Measurements from ENCODE around the gene KATNB1. TPM values are rescaled to one million over a fixed set of nuclear protein-coding genes. Genes with fewer than 3 reads are reported as not detected.

The KATNB1 gene
- total and polyA plus RNA-seq, 2 of the 8 experiments (the other 6 are each of a cell fraction or from before 2014, with no cell fraction given): 50.2 to 60.4 TPM

- peaks cover 0 to 8% (median 2%) of the 10 kb centered on the region in 4 experiments; a peak in 5 of 8 replicates for H3K36me3 ChIP-seq (ENCODE audit: control insufficient read depth in 2 of 4, insufficient read depth in 4 of 4, low read length in 3 of 4)
- peaks cover 4 to 6% of the 10 kb centered on the region in 2 experiments for H4K20me1 ChIP-seq (replicated peaks in 1 of 2; ENCODE audit: control insufficient read depth in 1 of 2, insufficient read depth in 2 of 2, low read length in 2 of 2)
- POLR2A ChIA-PET (ENCODE audit: partially characterized antibody): interaction anchor here (1.0 to 2.4 kb wide), 6 partner anchors 8 to 24 kb away, joined by 4 to 13 read pairs (median 5); partner anchors contain the start of gene KATNB1
- no peaks in the 10 kb centered on the region for H3K79me1 ChIP-seq (ENCODE audit: low read depth, low read length)
- no peak overlapping the region for H4K91ac ChIP-seq (replicated peaks; ENCODE audit: insufficient read length, low read length)
- FAIRE-seq: no peak
- no peak overlapping the region; the same call in 1 of the 2 replicates for H3K18ac ChIP-seq (ENCODE audit: extremely low read depth, low read length)
- no peak overlapping the region for H2BK20ac ChIP-seq (ENCODE audit: low read length)
- H3K4me3 ChIP-seq (ENCODE audit: extremely low read depth in 1 of 4, insufficient read depth in 2 of 4, low read depth in 3 of 4, low read length in 4 of 4): no peak overlapping the region
- no peak overlapping the region for H3K4me2 ChIP-seq (ENCODE audit: insufficient read depth in 1 of 2, low read depth in 2 of 2, low read length in 2 of 2)
- H3K56ac ChIP-seq (replicated peaks; ENCODE audit: insufficient read length, low read depth, low read length): no peak overlapping the region
- no peaks in the 10 kb centered on the region for H3K9me3 ChIP-seq (ENCODE audit: insufficient read depth in 2 of 2, low read depth in 1 of 2, low read length in 1 of 2)
- H2AK5ac ChIP-seq (ENCODE audit: low read depth, low read length): no peak overlapping the region
- H3K27me3 ChIP-seq (replicated peaks in 1 of 4; ENCODE audit: control insufficient read depth in 3 of 4, extremely low read depth in 1 of 4, insufficient read depth in 3 of 4, low read length in 3 of 4): no peaks in the 10 kb centered on the region; a peak in 1 of 7 replicates
- H4K5ac ChIP-seq (ENCODE audit: insufficient read length, low read depth, low read length): no peak overlapping the region
- no peak overlapping the region for H2AFZ ChIP-seq (ENCODE audit: low read length)
- CTCF ChIA-PET (ENCODE audit: partially characterized antibody): interaction anchor here (0.8 to 4.8 kb wide), 23 partner anchors 10 to 272 kb away, joined by 3 to 18 read pairs (median 4); no protein-coding TSS in a partner anchor
- 80% methylated on average over 17 of the region's 21 CpGs; no CpG with 5 or more reads in 1 of the 2 experiments for WGBS, 2 experiments (ENCODE audit: extremely low coverage in 1 of 2, insufficient coverage in 1 of 2, insufficient read length in 1 of 2, insufficient replicate concordance in 2 of 2, low coverage in 1 of 2, low lambda C conversion rate in 2 of 2, missing lambda C conversion rate in 1 of 2)
- no peak overlapping the region for H3K14ac ChIP-seq (ENCODE audit: insufficient read length)
- H3K23me2 ChIP-seq (ENCODE audit: low read depth, low read length): no peaks in the 10 kb centered on the region
- no peak overlapping the region for H4K8ac ChIP-seq (ENCODE audit: extremely low read depth, insufficient read depth, low read length)
- no peaks in the 10 kb centered on the region for H3K79me2 ChIP-seq (ENCODE audit: control insufficient read depth in 1 of 2, insufficient read depth in 2 of 2, low read length in 2 of 2)
- H2BK12ac ChIP-seq (ENCODE audit: low read depth, low read length): no peak overlapping the region
- peaks cover 0 to 12% (median 7%) of the 10 kb centered on the region in 4 experiments; a peak in 4 of 7 replicates for H3K4me1 ChIP-seq (replicated peaks in 1 of 4; ENCODE audit: control insufficient read depth in 3 of 4, insufficient read depth in 4 of 4, low read length in 3 of 4)
- 0 out of 2 replicates have a peak overlapping the region, but pooled peaks have one; percentile 12 for H2BK5ac ChIP-seq (ENCODE audit: low read depth, low read length)
- no peak overlapping the region for H2BK15ac ChIP-seq (ENCODE audit: low read length)
- no peak overlapping the region for H3K27ac ChIP-seq (ENCODE audit: low read depth, low read length)
- DNase-seq (ENCODE audit: low read depth in 1 of 2, low spot score in 2 of 2): peak in 1 of 2 experiments; percentile 49
- H3K4ac ChIP-seq (replicated peaks; ENCODE audit: insufficient read length, low read depth, low read length): no peak overlapping the region
- H3K9ac ChIP-seq (replicated peaks in 1 of 4; ENCODE audit: extremely low read depth in 1 of 4, low read depth in 3 of 4, low read length in 3 of 4): no peak overlapping the region
- H2BK120ac ChIP-seq (replicated peaks; ENCODE audit: low read depth, low read length): no peak overlapping the region
- no peak overlapping the region for H3K23ac ChIP-seq (ENCODE audit: insufficient read length)
- TF ChIP-seq POLR2AphosphoS5 (IDR thresholded peaks at IDR 0.05; ENCODE audit: low read depth, low read length) (no peak), CBX5 (IDR thresholded peaks at IDR 0.05; ENCODE audit: low read depth, low read length) (no peak)
These were observed 24.2 kb downstream of the KATNB1 start for GRCh38 chr16:57759541-57760356.

Measured in H1 (cell line).